Stimulated activated CD8-positive, alpha-beta memory T cell treated with anti-CD3 and anti-CD28 coated beads, Interleukin-2, amount 100 ng/mL, for 1 hour (primary cell): ENCODE data around the gene CARD9.
"Not testable (repeated sequence)": the region's sequence is repeated elsewhere in the genome, so short reads cannot be mapped to it uniquely, and the experiment has no call there.

Experiments
- DNase-seq, 2 donors: peaks; one replicate each; pipeline ENCODE4 v3.0.0-alpha.2; 2020; ENCODE audit warnings: low read depth in 2 of 2

The CARD9 gene, protein sequence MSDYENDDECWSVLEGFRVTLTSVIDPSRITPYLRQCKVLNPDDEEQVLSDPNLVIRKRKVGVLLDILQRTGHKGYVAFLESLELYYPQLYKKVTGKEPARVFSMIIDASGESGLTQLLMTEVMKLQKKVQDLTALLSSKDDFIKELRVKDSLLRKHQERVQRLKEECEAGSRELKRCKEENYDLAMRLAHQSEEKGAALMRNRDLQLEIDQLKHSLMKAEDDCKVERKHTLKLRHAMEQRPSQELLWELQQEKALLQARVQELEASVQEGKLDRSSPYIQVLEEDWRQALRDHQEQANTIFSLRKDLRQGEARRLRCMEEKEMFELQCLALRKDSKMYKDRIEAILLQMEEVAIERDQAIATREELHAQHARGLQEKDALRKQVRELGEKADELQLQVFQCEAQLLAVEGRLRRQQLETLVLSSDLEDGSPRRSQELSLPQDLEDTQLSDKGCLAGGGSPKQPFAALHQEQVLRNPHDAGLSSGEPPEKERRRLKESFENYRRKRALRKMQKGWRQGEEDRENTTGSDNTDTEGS

DNA sequence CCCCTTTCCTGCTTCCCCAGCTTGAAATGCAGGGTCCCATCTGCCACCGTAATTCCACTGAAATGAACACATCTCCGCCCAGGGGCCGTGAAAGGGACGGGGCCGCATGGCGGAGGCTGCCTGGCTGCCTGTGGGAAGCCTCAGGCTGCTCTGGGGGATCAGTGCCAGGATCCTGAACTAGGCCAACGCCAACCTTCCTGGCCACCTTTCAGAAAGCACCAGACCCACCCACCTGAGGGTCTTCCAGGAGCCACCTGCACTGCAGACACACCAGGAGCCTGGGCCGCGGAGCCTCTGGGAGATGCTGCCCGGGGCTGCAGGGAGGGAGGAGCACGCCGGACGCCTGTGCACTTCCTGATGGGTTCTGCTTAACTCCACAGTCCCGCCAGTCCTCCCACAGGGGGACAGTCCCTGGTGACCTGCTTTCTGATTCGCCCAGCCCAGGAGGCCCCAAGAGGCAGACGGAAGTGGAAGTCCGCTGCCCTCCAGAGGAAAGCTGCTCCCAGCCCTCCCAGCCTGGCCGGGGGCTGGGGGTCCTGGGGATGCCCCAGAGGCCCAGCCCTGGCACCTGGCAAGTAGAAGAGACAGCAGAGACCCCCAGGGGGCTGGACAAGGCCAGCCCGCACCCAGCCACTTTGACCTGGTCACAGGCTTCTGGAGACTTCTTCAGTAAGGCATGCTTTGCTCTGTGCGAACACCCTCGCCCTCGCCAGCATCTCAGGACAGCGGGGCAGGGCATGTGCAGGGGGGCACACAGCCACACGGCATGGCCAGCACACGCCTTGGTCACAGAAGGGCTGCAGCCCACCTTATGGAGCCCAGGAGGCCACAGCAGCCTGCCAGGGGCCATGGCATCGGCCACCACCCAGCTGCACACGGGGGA lies at the start of gene CARD9:
CARD9 (minus strand) TSS at position 370 of the 883 bp plus-strand sequence. CDS start 1,591 bp downstream, outside the sequence.
- no peak for DNase-seq

DNA sequence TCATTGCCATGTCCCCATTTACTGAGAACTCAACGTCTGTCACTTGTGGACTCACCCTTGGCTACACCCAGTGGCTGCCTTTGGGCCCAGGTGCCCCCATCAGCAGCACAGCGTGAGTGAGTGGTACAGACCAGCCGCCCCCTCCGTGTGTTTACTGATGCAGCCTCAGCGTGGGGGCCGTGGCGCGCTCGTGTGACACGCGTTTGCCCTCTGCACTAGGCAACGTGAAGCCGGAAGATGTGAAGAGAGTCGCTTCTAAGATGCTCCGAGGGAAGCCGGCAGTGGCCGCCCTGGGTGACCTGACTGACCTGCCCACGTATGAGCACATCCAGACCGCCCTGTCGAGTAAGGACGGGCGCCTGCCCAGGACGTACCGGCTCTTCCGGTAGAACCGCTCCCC lies 49.4 kb upstream of the CARD9 start:
- DNase-seq = no peak

DNA sequence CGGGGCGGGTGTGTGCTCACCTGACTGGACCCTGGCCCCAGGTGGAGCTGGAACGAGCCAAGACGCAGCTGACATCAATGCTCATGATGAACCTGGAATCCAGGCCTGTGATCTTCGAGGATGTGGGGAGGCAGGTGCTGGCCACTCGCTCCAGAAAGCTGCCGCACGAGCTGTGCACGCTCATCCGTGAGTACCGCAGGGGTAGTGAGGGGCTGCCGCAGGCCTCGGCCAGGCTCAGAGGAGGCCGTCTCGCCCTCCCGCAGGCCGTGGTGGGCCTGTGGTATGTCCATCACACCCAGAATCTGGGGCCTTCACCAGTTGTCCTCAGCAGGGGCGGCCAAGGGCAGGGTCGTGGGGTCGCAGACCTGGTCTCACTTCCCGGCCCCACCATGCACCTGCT lies 48.3 kb upstream of the CARD9 start:
- DNase-seq = no peak

DNA sequence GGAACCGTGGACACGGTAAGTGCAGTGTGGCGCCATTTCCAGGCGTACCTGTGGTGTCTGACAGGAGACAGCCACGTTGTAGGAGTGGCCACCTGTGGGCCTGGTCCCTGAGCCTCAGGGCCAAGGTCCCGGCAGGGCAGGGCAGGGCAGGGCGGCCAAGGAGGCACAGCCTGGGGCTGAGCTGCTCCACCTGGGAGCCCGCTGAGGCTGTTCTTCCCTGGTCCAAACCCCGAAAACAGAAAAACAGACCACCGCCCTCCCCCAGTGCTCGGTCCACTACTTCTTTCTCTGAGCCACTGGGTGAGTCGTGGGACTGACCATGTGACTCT lies 45.6 kb upstream of the CARD9 start:
- DNase-seq = no peak

DNA sequence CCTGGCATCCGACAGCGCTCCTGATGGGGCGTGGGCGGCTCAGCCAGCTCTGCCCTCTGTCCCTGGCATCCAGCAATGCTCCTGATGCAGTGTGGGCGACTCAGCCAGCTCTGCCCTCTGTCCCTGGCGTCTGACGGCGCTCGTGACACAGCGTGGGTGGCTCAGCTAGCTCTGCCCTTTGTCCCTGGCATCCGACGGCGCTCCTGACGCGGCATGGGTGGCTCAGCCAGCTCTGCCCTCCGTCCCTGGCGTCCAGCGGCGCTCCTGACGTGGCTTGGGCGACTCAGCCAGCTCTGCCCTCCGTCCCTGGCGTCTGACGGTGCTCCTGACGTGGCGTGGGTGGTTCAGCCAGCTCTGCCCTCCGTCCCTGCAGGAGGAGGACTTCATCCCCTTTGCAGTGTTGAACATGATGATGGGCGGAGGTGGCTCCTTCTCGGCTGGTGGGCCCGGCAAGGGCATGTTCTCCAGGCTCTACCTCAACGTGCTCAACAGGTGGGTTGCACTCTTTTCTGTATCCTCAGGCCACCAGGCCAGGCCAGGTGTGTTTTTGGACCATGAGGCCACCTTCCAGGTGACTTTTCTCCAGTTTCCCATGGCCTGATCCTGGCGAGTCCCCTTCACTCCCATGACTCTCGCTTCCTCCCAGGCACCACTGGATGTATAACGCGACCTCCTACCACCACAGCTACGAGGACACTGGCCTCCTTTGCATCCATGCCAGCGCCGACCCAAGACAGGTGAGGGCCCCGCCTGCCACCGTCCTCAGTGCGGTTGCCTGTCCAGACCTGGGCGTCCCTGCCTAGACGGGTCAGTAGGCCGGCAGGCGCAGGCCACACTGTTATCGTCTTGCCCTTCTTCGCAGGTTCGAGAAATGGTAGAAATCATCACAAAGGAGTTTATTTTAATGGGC lies 45.0 kb upstream of the CARD9 start:
- DNase-seq = no peak

DNA sequence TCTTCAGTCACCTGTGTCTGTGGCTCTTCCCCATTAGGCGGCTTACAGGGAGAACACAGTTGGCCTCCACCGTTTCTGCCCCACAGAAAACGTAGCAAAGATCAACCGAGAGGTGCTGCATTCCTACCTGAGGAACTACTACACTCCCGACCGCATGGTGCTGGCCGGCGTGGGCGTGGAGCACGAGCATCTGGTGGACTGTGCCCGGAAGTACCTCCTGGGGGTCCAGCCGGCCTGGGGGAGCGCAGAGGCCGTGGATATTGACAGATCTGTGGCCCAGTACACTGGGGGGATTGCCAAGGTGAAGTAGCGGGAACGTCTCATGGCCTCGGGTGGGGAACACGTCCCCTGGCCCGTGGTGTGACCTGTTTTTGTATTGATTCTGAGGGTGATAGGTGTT lies 43.4 kb upstream of the CARD9 start:
- DNase-seq = no peak

DNA sequence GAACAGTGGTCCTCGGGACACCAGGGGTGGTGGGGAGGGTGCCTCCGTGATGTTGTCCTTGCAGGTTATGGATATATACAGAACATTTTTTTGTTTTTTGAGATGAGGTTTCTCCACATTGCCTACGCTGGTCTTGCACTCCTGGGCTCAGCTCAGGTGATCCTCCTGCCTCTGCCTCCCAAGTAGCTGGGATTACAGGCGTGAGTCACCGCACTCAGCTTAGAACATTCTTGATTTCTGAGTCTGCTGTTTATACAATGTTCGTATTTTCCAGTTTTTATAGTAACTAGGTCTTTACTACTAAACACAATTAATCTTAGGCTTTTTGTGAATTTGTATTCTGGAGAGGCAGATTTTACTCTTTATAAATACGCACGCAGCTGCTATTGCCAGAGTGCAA lies 43.0 kb upstream of the CARD9 start:
- no peak for DNase-seq

DNA sequence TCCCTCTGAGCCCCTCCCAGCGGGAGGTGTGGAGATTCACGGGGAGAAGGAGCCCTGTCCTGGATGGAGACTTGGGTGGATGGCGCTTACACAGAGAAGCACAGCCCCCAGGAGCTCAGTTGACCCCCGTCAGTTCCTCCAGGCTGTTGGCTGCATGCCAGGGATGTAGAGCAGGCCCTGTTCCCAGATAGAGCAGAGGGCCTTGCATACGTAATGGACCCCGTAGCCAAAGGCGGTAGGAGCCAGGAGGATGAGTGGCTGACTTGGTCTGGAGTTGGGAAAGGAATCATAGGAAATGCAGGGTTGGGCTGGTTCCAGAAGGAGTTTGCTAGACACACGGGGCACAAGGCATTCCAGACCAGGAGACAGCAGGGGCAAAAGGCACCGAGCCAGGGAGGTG lies 39.5 kb upstream of the CARD9 start:
- DNase-seq = no peak

DNA sequence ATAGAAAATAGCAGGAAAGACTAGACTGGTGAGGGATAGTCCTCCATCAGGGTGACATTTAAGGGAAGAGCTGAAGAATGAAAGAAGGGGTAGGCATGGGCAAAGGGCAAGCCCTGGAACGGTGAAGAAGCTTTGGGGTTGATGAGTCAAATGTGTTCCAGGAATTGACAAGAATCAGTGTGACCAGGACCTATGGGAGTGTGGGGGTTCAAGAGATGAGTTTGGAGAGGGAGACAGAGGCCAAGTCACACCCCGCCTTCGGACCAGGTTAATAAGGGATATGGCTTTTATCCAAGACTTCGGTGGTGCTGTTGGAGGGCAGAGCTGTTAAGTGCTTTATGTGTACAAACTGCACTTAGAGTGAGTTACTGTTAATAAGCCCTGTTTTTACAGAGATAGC lies 37.9 kb upstream of the CARD9 start:
- DNase-seq = no peak

DNA sequence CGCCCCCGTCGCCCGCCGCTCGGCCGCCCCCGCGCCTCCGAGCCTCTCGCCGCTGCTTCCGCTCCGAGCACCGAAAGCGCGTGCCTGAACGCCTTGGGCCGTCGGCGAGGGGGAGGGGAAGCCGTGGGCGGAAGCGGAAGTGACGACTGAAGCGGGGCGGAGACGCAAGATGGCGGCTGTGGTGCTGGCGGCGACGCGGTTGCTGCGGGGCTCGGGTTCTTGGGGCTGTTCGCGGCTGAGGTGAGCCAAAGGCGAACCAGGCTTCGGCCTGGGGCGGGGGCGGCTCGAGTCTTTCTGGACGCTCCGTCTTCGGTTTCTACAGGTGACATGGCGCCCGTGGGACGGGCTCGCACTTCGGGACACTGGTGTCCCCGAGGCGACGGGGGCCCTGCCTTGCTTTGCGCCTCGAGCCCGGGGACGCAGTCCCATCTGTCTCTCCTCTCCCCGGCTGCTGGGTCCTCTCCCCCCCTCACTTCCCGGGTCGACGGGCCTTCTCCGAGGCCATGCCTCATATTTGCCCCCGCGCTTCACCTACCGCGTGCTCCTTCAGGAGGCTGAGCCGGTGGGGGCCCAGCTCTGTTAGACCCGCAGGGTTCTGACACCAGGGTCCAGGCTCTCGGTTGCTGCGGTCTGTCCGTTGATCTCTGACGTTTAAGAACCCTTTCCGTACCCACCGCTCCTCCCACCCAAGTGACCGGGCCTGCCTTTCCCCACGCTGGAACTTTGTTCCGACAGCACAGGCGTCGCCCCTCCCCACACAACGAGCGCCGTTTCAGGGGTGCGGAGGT lies 37.2 kb upstream of the CARD9 start, which contains the start of the genes ENTR1 and PMPCA:
ENTR1 (minus strand) TSS at position 115 of the 788 bp plus-strand sequence. CDS start 217 bp downstream, outside the sequence.
PMPCA (plus strand) TSS at position 159 of the 788 bp plus-strand sequence; CDS start at position 170, 11 bp downstream.
- DNase-seq = peak; percentile 93

DNA sequence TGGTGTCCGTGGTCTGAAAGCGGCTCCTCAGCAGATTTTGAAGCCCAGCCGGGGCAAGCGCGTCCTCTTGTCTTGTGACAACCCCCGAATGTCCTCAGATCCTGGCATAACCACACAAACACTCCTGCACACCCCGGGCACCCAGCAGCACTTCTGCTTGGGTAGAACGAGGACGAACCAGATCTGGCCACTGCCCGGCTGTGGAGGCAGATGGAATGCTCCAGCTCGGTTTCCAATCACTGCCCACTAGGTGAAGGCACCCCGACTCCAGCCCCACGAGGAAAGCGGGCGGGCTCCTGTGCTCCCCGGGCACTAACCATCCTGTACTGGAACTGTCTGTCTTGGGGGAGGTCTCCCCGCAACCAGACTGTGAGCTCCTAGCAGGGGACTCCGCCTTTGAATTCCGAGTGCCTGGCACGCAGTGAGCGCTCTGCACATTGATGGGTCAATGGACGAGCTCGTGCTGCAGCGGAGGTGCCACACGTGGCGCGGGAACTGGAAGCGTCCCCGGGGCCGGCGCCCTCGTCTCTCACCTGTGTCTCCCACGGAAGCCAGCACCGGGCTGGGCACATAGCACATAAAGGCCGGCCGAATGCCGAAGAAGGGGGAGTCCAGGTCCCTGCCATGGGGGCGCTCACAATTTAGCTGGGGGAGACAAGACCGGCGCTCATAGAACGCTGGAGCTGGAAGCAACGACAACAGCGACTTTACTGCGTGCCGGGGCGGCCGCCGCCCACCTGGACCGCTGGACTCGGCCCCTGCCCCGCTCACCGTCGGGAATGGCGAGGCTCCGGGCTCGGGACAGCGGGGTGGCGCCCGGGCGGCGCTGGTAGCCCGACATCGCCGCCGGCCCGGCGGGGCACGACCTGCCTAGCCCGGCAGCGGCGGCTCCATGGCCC lies 36.3 kb upstream of the CARD9 start:
- no peak for DNase-seq

DNA sequence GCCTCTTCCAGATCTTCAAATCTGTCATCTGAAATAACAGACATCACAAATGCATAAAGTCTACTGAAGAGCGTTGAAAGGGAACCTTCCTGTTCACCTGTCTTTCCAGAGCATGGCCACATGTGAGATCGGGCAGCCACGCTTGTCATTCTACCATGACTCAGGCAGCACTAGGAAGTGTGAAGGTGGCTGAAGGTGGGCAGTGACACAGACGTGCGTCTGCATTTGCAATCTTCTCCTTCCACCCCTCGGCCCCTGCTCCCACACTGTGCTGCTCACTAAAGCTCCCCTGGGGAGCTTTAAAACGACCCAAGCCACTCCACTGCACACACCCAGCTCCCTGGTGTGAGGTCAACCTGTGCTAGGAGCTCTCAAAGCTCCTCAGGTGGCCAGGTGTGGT lies 34.4 kb upstream of the CARD9 start:
- DNase-seq = no peak

DNA sequence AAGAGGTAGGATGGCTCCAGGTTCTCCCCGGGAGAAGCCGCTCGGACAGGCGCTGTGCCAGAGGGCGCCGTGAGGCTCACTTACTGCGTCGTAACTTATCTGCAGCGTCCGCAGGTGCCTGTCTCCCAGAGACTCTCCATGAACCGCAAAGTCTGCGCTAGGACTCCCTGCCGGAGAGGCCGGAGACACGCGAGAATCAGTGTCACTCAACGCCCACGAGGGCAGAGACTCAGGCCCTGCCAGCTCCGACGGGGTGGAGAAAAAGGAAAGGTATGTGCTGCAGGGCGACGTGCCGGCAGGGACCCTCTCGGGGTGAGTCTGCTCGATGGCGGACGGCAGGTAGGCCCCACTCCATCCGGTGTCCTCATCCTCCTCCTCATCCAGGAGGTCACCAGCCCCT lies 33.6 kb upstream of the CARD9 start:
- not testable (repeated sequence) for DNase-seq

DNA sequence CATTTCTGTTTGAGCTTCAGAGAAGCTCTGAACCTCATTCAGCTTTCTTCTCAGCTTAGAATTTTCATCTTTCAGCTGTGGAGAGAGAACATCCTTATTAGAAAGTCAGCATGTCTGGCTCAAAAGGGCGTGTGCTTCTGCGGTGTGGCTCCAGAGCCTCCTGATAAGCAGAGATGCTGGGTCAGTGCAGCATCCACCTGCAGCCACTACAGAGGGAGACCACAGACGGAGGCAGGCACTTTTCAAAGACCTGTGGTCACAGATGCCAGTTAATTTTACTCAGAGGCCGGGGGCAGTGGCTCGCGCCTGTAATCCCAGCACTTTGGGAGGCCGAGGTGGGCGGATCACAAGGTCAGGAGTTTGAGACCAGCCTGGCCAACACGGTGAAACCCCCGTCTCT lies 32.4 kb upstream of the CARD9 start:
- not testable (repeated sequence) for DNase-seq

DNA sequence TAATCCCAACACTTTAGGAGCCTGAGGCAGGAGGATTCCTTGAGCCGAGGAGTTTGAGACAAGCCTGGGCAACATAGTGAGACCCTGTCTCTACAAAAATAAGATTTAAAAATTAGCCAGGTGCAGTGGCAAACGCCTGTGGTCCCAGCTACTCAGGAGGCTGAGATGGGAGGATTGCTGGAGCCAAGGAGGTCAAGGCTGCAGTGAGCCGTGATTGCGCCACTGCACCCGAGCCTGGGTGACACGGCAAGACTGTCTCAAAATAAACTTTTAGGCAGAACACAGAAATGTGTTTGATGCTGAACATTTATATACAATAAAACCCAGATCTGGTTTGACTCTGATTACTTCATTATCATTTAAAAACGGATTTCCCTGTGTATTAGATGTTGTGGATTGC lies 32.0 kb upstream of the CARD9 start:
- no peak for DNase-seq

DNA sequence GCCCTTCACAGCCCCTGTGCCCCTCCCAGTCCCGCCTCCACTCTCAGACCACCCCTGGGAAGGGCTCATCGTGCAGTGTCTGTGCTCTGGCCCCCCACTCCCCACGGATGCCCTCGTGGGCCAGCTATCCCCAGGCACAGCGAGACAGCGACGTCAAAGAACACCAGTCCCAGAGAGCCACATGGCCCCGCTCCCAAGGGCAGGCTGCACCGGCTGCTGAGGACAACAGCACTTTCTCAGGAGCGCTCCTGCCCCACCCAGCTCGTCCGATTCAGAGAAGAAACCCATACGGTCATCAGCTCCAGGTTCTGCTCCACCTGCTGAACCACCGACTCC lies 31.3 kb upstream of the CARD9 start:
- no peak for DNase-seq

DNA sequence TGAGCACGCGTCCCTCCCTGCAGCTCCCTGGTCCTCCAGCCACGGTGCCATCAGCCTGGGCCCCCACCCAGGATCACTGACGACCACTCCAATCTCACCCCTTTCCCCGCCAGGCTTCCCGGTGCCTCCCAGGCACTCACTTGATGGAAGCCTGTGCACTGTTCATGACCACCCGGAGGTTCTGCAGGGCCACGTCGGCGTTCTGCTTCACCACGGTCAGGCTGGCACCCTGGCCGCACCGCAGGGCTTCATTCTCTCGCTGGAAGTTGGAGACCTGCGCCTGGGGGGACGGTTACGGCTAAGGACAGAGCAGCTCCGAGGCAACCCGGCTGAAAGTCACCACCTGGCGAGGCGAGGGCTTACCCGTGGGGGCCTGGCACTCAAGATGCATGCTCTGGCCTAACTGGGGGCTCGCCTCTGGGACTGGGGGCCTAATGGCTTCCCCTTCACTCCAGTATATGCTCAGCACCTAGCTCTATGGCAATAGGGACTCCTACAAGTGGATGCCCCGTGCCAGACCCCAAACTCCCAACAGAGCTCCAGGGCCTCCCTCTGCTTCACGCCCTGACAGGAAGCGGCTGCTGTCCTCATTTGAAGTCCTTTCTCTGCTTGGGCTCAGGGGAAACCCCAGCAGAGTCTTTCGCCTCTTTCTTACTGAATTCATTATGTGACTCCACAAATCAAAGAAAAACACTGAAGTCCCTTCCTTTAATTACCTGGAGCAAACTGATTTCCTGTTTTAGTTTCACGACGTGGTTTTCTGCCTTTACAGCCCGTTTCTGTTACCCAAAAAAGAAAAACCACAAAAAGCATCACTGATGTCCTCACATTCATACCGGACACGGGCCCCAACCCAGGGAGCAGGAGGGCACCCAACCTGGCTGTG lies 30.7 kb upstream of the CARD9 start:
- no peak for DNase-seq

DNA sequence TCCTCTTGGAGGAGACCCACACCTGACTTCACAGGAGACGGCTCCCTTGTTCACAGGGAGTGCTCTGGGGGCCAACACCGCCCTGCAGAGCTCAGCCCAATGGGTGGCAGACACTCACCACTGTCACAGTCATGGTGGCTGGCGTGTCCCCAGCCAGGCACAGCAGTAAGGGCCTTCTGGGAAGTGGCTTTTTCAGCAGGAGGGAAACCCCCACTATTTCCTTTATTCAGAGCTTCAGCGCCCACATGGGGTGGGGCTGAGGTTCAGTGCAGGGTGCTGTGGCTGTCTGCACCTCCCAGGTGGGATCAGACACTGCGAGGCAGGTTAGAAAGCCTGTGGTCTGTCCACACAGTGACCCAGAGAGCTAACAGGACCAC lies 30.1 kb upstream of the CARD9 start:
- peak; percentile 33 to 52 for DNase-seq

DNA sequence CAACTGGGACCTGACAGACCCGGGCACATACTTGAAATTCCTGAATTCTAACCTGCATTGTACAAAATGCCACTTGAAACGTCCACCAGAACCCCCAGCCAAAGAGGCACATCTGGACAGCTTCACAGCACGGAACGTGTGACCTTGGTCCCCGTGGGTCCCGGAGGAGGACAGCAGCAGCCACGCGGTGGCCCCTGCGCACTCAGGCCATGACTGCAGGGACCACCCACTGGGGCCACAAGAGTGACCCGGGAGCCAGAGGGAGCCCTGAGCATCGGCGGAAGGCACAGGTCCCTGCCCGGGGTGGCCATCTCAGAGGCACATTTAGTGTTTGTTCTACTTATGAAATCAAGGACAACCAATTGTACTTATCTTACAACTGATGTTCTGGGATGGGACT lies 28.6 kb upstream of the CARD9 start:
- DNase-seq = no peak
